GM18858 (cell line): ENCODE data around the gene ILF3.
A peak's percentile ranks its signal among the peaks of the same experiment; 100 is the strongest.

Experiments used
- ATAC-seq: cut with Tn5 transposase; IDR thresholded peaks from one replicate; pipeline ENCODE4 v1.9.1; 2021; ENCODE audit not compliant: unreplicated experiment

The ILF3 gene

GRCh38 chr19:10694706-10695307 lies 40.7 kb downstream of the ILF3 start:
- no peak for ATAC-seq

- no peak for ATAC-seq
Observed at GRCh38 chr19:10695401-10696398, 41.6 kb downstream of the ILF3 start.

DNA sequence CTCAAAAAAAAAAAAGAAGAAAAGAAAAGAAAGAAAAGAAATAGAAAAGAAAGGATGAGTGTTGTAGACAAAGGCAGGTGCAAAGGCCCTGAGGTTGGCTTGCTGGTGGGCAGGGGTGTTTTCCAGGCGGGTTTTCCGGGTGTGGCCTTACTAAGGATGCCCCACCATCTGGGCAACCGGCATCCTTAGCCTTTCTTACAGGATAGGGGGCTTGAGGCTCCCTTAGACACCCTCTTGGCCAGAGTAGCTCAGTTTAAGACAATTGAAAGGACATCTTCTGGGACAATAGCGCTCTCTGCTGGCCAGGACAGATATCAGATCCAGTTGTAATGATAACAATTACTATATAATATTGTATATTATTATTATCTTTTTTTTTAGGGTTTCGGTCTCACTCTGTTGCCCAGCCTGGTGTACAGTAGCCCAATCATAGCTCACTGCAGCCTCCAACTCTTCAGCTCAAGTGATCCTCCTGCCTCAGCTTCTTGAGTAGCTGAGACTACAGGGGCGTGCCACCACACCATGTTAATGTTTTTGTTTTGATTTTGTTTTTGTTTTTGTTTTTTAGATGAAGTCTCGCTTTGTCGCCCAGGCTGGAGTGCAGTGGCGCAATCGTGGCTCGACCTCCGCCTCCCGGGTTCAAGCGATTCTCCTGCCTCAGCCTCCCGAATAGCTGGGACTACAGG lies 45.6 kb downstream of the ILF3 start:
- ATAC-seq, result no peak

- ATAC-seq, result no peak
Observed at GRCh38 chr19:10701955-10702525, 47.9 kb downstream of the ILF3 start.

- ATAC-seq, result no peak
Observed at GRCh38 chr19:10706990-10707389, 52.8 kb downstream of the ILF3 start.

GRCh38 chr19:10707440-10707839 lies 53.3 kb downstream of the ILF3 start:
- ATAC-seq, result no peak

- ATAC-seq, result no peak
Observed at GRCh38 chr19:10708291-10708690, 54.1 kb downstream of the ILF3 start.

DNA sequence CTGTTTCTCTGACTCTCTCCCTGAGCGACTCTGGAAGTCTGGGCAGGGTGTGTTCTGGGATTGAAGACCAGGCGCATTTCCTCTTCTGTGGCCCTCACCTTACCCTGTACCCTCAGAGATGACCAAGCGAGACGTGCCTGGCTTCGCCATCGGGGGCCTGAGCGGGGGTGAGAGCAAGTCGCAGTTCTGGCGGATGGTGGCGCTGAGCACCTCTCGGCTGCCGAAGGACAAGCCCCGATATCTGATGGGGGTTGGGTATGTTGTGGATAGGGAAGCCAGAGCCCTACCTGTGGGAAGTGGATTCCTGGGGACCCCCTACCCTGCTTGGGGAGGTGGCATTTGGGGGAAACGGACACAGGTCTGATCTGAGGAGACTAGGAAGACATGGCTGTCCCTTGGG lies 57.9 kb downstream of the ILF3 start:
- ATAC-seq, result no peak

GRCh38 chr19:10712754-10713153 lies 58.6 kb downstream of the ILF3 start:
- no peak for ATAC-seq

GRCh38 chr19:10713317-10713716 lies 59.2 kb downstream of the ILF3 start:
- ATAC-seq, result no peak

DNA sequence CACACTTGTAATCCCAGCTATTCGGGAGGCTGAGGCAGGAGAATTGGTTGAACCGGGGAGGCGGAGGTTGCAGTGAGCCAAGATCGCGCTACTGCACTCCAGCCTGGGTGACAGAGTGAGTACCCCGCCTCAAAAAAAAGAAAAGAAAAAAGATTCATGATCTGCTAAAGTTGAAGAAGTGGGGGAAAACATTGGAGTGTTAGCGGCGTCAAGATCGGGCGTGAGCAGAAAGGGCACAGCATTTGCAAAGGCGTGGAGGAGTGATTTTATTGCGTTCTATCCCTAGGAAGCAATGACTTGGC lies 62.9 kb downstream of the ILF3 start:
- ATAC-seq, result no peak

- ATAC-seq, result peak; percentile 71
Observed at GRCh38 chr19:10717356-10718204, 63.4 kb downstream of the ILF3 start, which contains the start of gene DNM2. TSS of gene DNM2 (plus strand) at chr19:10718079. CDS start at chr19:10718243, 164 bp downstream.

DNA sequence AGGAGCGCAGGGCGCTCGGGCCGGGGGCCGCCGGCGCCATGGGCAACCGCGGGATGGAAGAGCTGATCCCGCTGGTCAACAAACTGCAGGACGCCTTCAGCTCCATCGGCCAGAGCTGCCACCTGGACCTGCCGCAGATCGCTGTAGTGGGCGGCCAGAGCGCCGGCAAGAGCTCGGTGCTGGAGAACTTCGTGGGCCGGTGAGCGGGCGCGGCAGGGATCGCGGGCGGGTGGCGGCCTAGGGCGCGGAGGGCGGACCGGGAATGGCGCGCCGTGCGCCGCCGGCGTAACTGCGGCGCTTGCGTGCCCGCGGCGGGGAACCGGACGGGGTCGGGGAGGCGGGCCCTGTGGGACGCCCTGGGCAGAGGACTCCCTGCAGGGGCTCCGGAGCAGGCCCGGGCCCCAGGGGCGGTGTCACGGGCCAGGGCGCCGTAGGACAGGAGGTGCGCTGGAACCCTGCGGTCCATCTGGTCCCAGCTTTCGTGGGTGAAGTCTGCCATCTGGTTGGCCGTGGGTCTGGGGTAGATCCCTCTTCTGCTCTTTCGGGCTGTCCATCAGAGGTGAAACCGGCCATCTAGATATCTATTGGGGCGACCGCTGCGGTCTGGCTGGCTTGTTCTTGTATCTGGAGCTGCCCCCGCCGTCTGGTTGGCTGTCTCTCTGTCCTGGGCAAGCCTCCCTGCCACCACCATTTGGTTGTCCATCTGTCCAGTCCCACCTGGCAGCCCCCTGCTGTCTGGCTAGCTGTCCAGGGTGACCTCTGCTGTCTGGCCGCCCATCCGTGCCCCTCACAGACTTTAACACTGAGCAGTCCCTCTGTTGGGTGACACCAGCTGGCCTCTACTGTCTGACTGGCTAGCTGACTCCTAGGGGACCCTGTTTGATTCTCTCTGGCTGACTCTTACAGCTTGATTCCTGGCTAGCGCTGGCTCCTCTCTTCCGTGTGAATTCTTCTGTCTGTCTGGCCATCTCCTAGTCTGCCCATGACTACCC lies 64.4 kb downstream of the ILF3 start:
- peak; percentile 3 for ATAC-seq

DNA sequence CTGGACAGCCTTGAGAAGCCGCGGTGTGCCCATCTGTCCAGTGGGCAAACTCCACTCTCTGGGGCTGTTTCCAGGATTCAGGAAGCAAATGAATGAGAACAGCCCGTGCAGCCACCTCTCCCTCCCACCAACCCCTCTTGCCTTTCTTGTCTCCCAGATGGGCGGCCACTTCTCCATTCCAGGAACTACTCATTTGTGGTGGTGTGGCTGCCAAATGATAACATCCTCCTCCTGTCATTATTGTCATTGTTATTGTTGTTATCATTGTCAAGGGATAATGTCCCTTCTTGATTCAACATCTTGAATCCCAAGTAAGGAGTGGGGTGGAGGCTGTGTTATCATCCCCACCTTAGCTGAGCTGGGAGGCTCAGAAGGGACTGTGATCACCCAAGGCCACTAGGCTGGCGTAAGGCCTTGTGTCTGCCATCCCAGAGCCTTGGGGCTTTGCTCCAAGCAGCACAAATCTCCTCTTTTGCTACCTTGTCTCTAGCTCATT lies 65.4 kb downstream of the ILF3 start:
- no peak for ATAC-seq

DNA sequence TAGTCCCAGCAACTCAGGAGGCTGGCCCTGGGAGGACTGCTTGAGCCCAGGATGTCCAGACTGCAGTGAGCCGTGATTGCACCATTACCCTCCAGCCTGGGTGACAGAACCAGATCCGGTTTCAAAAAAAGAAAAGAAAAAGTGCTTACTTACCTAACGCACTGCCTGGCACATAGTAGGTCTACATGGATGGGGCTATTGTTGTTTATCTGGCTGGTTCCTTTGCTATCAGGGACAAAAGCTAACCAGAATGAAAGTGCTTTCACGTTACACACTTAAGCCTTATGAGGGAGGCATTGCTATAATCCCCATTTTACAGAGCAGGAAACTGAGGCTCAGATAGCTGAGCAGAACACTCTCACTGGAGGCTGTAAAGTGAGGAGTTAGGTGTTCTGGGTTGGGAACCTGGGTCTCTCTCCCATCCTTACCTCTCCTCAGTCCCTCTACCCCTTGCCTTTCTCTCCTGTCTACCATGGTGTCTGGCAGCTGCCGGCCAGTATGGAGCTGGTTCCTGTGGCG lies 66.5 kb downstream of the ILF3 start:
- ATAC-seq, result no peak

GRCh38 chr19:10723591-10723990 lies 69.4 kb downstream of the ILF3 start:
- ATAC-seq, result no peak

GRCh38 chr19:10724573-10725071 lies 70.5 kb downstream of the ILF3 start:
- no peak for ATAC-seq

- no peak for ATAC-seq
Observed at GRCh38 chr19:10725415-10725814, 71.3 kb downstream of the ILF3 start.

DNA sequence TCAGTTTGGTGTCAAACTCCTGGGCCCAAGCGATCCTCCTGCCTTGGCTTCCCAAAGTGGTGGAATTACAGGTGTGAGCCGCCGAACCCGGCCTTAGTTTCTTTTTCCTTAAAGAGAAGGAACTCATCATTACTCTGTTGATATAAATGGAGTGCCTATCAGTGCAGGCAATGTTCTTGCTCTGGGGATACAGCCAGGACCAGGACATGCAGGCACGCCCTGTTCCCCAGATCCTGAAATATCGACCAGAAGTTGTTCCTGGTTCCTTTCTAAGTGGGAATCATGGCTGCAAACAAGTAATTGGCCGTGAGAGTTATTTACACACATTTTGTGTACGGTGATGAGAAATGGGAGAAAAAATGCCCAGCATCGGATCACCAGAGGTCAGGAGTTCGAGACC lies 72.1 kb downstream of the ILF3 start:
- no peak for ATAC-seq
